C1 segment of cervical spinal cord (tissue), 14 donors: ENCODE data around the gene CALCA.

Experiments
- DNase-seq, 14 donors: peaks; one replicate each; lab custom pipeline; 2025; lab: John Stamatoyannopoulos, UW

CALCA gene

DNA sequence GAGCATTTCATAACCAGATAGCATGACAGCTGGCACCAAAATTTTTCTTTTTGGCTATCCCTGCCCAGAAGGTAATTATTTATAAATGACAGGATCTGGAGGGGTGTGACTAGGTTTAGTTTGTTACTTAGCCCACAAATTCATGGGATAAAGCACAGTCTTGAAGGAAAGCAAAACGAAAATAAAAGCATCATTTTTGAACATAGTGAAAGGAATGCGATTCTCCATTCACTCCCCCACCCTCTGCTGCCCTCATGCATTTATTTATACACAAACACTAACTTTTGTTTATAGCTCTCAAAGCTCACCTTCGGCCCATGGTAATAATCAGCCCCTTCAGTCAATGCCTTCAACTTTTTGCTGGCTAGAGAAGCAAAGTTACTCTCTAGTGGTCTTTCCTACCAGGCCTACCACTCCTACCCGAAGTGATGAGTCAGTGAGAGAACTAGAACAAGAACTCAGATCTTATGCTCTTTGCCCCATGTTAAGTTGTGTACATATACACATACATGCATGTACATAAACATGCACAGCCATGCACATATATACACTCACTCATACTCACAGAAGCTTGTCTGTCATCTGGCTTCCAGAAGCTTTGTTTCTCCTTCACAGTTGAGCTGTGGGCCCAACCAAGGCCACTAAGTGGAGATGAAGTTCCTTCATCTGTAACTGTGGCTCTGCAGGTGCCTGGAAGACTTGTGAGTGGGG lies 22.6 kb downstream of the CALCA start:
- no peak for DNase-seq

DNA sequence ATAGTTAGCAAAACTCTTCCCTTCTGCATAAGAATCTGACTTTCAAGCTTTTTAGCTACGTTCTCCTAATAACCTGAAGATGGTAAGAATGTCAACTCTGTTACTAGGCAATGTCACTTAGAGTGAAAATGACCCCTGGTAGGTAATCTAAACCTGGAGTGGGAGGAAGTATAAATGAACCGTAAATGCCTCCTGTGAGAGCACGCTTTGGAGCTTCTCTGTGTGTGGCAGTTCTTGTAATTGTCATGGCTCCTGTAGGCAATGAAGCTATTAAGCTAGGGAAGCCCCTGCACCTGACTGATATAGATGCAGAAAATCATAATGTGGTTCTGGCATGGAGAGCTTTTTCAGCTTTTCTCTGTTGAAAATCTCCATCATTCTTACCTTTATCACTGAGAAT lies 29.4 kb downstream of the CALCA start:
- no peak for DNase-seq

DNA sequence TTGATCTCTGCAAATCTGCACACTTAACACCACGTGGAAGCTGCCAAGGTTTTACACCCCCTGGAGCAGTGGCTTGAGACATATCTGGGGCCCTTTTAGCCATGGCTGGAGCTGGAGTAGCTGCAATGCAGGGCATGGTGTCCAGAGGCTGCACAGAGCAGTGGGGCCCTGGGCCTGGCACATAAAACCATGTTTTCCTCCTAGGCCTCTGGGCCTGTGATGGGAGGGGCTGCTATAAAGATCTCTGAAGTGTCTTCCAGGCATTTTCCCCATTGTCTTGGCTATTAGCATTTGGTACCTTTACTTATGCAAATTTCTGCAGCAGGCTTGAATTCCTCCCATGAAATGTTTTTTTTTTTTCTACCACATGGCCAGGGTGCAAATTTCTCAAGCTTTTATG lies 33.2 kb downstream of the CALCA start:
- no peak for DNase-seq

DNA sequence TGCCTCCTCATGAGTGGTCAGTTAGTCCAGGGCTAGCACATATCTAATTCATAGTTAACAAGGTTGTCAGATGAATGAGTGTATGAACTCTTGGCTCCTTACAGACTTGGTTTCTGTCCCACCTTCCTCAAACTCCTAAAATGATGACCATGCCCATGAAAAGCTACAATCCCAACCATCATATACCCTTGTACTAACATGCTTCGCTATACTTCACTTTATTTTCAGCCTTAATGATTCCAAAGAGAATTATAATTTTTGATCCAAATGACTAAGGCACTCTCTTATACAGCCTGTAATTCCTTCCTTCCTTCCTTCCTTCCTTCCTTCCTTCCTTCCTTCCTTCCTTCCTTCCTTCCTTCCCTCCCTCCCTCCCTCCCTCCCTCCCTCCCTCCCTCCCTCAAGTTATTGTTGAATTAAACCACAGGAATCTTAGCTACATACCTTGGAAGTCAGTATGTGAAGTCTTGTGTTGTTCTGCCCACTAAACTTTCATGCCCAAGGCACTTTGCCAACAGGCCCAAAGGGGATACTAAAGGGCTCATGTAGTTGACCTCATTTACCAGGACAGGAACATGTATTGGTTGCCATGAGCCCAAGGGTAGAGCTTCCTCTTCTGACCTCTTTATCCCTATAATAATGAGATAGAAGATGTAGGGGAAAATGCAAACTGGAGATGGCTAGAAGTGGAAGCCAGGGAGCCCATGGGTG lies 37.4 kb downstream of the CALCA start:
- no peak for DNase-seq

DNA sequence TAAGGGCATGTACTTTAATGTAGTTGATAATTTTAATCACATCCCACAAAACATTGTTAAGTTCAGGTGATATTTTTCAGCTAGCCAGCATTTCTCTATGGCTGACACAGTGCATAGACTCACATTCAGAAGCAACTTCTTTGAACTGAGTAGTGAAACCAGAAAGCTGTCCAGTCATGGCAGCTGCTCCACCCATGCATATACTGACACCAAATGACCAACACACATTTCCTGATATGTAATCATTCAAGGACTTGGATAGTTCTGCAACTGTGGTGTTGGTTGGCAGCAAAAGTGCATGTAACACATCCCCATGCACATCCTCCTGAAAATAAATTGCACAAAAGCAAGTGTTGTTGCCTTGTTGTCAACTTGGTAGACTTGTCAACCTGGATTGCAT lies 39.7 kb downstream of the CALCA start:
- DNase-seq, result no peak

DNA sequence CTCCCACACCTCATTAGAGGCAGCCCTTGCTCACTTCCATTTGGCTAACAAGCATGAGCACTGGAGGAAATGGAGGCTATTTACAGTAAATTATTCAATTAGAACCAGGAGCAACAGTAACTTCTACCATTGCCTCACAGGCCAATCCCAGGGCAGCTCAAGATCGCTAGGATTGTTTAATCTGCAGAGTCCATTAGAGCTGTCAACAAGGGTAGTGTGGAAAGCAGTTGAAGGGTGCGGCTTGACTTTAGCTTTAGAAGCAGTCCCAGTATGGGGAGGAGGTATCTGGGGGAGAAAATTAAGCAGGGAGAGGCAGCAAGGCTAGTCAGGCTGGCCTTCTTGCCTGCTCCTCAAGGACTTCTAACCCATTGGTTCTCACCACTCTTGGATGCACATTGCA lies 41.8 kb downstream of the CALCA start:
- no peak for DNase-seq

DNA sequence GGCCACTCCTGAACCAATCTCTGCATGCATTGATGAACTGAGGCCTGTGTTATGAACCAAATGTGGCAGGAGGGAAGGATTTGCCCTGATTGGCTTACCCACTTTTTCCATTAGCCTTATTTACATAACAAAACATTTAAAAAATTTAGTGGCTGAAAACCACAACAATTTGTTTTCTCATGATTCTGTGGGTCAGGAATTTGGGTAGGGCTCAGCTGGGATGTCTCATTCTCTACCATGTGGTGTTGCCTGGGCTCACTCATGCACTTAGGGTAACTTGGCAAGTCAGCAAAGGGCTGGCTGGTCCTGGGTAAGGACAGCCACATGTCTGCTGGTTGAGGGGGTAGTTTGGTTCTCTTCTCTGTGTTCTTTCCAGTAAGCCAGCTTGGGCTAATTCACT lies 45.0 kb downstream of the CALCA start:
- DNase-seq, result no peak

DNA sequence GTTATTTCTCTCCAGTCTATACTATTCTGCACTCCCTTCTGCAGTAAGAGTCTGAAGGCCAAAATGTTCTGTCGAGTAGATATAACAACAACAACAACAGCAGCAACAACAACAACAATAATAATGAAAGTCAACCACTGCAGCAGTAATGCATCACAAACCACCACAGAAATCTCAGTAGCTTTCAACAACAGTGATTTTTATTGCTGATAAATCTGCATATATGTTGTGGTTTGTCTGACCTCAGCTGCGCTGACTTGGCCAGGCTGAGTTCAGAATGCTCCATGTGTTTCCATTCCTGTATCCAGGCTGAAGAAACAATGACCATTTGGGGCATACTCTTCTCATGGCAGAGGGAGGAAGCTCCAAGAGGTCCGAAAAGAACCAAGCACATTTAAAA lies 47.8 kb downstream of the CALCA start:
- no peak for DNase-seq
